ENCODE measurements around the gene CD44.

The CD44 gene

GRCh38 chr11:35157814-35158700 is 19.1 kb downstream of the CD44 start:
- no peak for DNase-seq

- DNase-seq, result peak in 13 of 58 donors; percentile 10 to 79 (median 35)
Measured at GRCh38 chr11:35158701-35159510, 19.9 kb downstream of the CD44 start.

GRCh38 chr11:35160246-35160824 is 21.4 kb downstream of the CD44 start:
- no peak for DNase-seq

DNA sequence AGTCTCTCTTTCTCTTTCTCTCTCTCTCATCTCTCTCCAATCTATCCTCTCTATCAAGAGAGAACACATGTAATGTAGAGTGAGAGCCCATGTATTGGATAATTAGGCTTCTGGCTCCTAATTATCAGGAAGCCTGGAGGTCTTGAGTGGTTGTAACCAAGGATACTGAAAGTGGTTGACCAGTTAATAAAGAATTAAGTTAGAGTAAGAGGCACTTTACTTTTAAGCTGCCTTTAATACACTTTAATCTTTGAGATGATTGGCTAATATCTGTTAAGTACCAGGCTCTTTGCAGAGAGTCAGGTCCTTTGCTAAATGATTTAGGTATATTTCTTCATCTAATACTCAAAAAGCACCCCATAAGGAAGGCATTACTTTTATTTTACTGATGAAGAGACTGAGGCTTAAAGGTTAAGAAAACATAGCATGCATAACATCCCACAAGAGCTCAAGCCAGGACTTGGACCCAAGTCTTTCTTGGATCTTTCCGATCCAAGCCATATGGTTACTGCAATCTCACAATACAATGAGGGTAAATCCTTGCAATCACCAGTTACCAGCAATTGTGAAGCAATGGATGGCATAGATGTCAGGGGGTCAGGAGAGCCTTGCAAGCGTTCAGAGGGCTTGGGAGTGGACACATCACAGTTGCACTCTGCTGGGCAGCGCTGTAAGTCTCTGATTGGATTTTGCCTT is 22.1 kb downstream of the CD44 start:
- no peak for DNase-seq

GRCh38 chr11:35162745-35163144 is 23.8 kb downstream of the CD44 start:
- DNase-seq, result no peak

- DNase-seq, result no peak
Measured at GRCh38 chr11:35163209-35163608, 24.2 kb downstream of the CD44 start.

DNA sequence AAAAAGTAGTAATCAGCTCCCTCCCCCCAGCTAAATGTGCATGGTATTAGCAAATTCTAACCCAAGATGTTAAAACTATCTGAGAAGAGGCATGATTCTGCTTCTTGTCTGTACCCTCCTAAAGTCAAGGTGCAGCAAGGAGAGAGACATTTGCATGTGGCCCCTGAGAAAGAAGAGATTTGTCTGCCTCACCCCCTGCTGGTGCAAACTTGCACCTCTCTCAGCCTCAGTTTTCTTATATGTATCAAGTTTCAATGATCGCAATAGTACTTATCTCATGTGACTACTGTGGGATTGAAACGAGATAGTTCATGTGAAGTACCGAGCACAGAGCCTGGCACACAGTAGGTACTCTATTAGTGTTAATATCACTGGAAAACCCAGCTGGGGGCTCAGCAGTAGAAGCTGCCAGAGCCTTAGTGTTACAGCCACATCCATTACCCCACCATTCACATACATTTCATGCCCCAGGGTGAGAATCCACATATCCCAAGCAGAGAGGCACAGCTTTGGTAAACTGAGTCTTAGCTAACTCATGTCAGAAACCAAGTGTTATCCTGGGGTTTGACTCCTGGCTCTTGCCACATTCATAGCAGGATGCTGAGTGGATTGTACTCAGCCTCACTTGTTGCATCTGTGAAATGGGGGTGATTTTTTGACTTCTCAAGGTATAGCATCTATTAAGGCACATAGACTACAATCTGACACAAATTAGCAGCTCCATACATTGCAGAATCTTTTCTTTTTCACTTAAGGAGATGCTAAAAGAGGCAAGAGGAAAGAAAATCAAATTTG is 24.9 kb downstream of the CD44 start:
- DNase-seq, result no peak

DNA sequence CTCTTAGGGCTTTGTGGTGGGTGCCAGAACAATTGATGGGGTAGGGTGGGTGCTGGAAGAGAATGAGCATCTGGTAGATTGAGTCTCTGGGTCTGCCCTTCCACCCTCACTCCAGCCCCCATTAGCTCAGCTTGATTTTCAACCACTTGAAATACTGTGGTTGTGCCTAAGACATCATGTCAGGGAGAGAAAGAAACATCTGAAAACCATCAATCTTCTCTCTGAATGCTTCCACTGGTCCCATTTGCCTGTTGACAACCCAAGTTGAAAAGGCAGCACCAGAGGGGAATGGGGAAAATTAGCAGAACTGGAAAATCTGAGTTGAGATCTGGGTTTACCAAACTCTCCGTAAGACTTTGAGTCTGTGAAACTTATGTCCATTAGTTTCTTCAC is 26.1 kb downstream of the CD44 start:
- no peak for DNase-seq

- no peak for DNase-seq
Measured at GRCh38 chr11:35165423-35166368, 26.7 kb downstream of the CD44 start.

DNA sequence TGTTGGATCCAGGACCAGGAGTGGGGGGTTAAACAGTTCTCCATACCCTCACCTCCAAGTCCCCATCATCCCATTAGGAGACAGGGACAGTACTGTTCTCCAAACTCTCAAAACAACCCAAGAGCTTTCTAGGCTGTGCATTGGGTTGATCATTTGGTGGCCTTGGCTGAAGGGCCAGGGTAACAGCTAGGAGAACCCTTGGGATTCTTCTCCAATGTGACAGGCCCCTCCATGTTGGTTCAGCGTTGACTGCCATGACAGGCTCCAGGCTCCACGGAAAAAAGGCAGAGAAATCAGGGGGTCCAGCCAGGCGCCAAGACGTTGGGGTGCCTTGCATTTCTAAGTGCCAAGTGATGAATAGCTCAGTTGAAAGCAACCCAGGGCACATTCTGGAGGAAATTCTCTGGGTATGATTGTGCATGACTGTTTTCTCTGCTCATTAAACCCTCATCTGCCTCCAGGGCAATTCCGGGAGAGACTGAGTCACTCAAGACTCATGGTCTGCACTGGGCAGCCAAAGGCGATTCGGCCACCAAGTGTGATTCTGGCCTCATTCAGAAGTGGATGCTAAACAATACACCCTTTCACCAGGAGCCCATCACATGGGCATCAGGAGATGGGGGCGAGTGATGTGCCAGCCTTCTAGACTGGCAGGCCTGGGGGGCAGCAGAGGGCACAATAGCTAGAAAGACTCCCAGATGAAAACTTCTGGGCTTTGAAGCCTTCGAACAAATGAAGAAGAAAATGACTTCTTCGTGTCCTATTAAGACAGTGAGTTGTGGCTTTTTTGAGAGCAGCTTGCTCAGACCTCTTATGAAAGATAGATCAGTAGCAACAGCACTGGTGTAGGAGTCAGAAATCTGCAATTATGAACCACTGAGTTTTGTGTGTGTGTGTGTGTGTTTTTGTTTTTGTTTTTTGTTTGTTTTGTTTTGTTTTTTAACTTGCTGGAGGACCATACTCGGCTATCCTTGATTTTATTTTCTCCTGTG is 27.7 kb downstream of the CD44 start:
- DNase-seq, result peak in 44 of 58 donors; percentile 1 to 87 (median 40)

DNA sequence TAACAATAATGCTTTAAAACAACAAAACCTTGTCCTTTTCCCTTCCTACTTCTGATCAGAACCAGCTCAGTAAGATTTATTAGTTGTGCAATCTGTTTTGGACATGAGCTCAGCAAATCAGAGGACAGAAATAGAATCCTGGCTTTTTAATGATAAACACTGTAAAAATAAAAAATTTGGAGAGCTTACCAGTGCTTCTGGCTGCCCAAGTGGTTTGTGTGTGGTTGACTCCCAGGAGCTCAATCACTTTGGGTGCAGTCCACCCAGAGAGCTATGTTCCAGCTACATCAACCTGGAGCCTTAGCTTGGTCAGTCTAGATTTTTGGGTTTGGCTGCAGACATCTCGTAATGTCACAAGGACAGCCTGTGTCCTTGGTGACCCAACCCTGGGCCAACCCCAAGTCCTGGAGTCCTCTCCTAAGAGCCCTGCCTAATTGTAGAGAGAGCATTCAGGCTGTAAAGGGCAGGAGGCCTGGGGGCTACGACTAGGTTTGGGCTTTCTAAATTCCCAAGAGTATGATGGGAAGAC is 28.5 kb downstream of the CD44 start:
- no peak for DNase-seq

- DNase-seq, result no peak
Measured at GRCh38 chr11:35168671-35169070, 29.7 kb downstream of the CD44 start.

DNA sequence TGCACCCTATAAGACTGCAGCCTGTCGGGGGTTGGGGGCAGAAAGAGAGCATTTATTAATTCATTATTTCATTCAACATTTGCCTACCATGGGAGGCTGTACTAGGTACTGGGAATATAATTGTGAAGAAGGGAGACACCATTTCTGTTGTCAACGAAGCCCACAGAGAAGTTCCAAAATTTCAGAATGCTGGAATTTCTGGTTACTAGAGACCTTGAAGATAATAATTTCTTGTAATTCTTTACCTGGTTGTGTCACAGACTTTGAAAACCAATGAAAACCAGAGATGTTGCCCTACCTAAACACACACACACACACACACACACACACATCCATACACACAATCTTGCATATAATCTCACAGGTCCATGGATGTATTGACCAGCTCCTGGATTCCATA is 30.1 kb downstream of the CD44 start:
- DNase-seq, result no peak

DNA sequence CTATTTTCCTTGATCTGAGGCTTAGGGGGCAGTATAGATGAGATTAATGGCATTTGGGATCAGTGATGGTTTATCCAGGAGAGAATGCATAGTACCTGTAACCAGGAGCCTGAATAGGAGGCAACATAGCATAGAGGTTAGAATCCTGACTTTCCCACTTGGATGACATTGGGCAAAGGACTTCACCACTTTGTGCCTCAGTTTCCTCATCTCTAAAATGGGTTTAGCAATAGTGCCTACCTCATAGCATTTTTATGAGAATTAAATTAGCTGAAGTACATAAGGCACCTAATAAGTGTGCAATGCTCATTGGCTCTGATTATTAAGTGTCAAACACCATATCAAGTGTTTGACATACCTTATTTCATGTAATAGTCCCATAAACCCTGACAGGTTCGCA is 30.8 kb downstream of the CD44 start:
- no peak for DNase-seq

GRCh38 chr11:35170503-35170902 is 31.5 kb downstream of the CD44 start:
- DNase-seq, result no peak

DNA sequence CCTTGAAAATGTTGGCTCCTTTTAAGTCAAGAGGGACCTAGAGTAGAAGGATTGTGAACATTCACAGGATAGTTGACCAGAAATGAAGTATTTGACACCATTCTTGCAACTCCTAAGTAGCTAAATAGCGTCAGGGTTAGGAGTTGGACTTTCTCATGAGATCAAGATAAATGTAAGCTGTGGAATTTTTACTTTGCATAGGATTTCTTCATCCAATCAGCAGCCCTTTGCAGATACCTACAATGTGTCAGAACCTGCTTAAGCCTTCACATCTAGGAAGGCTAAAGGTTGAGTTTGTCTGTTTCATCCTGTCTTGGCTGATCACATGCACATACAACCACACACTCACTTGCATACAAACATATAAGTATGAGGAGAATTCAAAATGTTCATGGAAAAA is 32.3 kb downstream of the CD44 start:
- DNase-seq, result no peak

GRCh38 chr11:35173011-35173511 is 34.1 kb downstream of the CD44 start:
- no peak for DNase-seq

Measured in anterior cingulate cortex (tissue), 58 donors.